Naive thymus-derived CD4-positive, alpha-beta T cell (primary cell): ENCODE results near the gene FOXD4L6. TPM values are rescaled to one million over a fixed set of nuclear protein-coding genes. Genes with fewer than 3 reads are reported as not detected.
"Not testable (repeated sequence)": the region's sequence is repeated elsewhere in the genome, so short reads cannot be mapped to it uniquely, and the experiment has no call there.

Experiments used
- ATAC-seq: fragments of 150-1000 bp; cut with Tn5 transposase; 2 replicates; pipeline ENCODE4 v1.10.0; 2021; ENCODE audit warnings: mild to moderate bottlenecking, moderate library complexity
- CTCF ChIA-PET: fragments of 350-600 bp; sonication (Branson Sonifier 250); formaldehyde crosslinking; loops from one replicate; lab custom pipeline; 2021; ENCODE audit warnings: antibody characterized with exemption; lab: Charles Lee
- POLR2A ChIA-PET: fragments of 350-600 bp; sonication (Branson Sonifier 250); formaldehyde crosslinking; loops from one replicate; lab custom pipeline; 2021; ENCODE audit warnings: antibody characterized with exemption, inconsistent platforms; lab: Charles Lee
- DNase-seq, 9 donors: peaks; one replicate each; pipeline versions ENCODE4 v3.0.0 to v3.0.0-alpha.2; 2020 to 2022; ENCODE audit warnings: mixed read lengths in 1 of 9
- H3K27ac ChIP-seq: one replicate; pipeline ENCODE4 v1.7.0; 2013; ENCODE audit warnings: mild to moderate bottlenecking, low read depth, low read length, moderate library complexity
- H3K27me3 ChIP-seq, 2 donors: one replicate each; pipeline ENCODE4 v1.7.0; 2013; ENCODE audit warnings: low read length in 2 of 2, mild to moderate bottlenecking in 2 of 2, moderate library complexity in 2 of 2; ENCODE audit not compliant: control insufficient read depth in 2 of 2, insufficient read depth in 2 of 2
- H3K36me3 ChIP-seq, 3 experiments: 1 replicate in 2 of 3; 2 replicates in 1 of 3; pipeline ENCODE4 v1.7.0; 2013; ENCODE audit warnings: low read length in 3 of 3, mild to moderate bottlenecking in 3 of 3, moderate library complexity in 1 of 3; ENCODE audit not compliant: insufficient read depth in 3 of 3, control insufficient read depth in 2 of 3
- H3K4me1 ChIP-seq, 2 donors: one replicate each; pipeline ENCODE4 v1.7.0; 2013; ENCODE audit warnings: low read length in 2 of 2, mild to moderate bottlenecking in 2 of 2, moderate library complexity in 1 of 2; ENCODE audit not compliant: control insufficient read depth in 2 of 2, insufficient read depth in 2 of 2
- H3K4me3 ChIP-seq: 2 replicates; pipeline ENCODE4 v1.7.0; 2013; ENCODE audit warnings: mild to moderate bottlenecking, low read length
- H3K9me3 ChIP-seq, 3 experiments: 1 replicate in 2 of 3; 2 replicates in 1 of 3; pipeline ENCODE4 v1.7.0; 2013; ENCODE audit warnings: low read length in 3 of 3; ENCODE audit not compliant: control insufficient read depth in 2 of 3
- H3K27ac Mint-ChIP-seq, 9 donors: one replicate each; pipeline ENCODE4 v1.8.0; 2020 to 2022; ENCODE audit warnings: mixed read lengths in 9 of 9, mild to moderate bottlenecking in 8 of 9, moderate library complexity in 5 of 9, inconsistent platforms in 2 of 9
- H3K27me3 Mint-ChIP-seq, 5 donors: one replicate each; pipeline ENCODE4 v1.8.0; 2021 to 2022; ENCODE audit warnings: mixed read lengths in 5 of 5, mild to moderate bottlenecking in 1 of 5
- H3K36me3 Mint-ChIP-seq, 5 donors: one replicate each; pipeline ENCODE4 v1.8.0; 2020 to 2022; ENCODE audit warnings: mixed read lengths in 5 of 5, mild to moderate bottlenecking in 3 of 5, inconsistent platforms in 1 of 5
- H3K4me1 Mint-ChIP-seq, 7 donors: one replicate each; pipeline ENCODE4 v1.8.0; 2020 to 2022; ENCODE audit warnings: mixed read lengths in 7 of 7, mild to moderate bottlenecking in 3 of 7, inconsistent platforms in 1 of 7
- H3K4me3 Mint-ChIP-seq, 10 donors: one replicate each; pipeline ENCODE4 v1.8.0; 2020 to 2022; ENCODE audit warnings: mild to moderate bottlenecking in 10 of 10, mixed read lengths in 10 of 10, moderate library complexity in 6 of 10, inconsistent platforms in 2 of 10
- H3K9me3 Mint-ChIP-seq, 11 donors: one replicate each; pipeline ENCODE4 v1.8.0; 2020 to 2022; ENCODE audit warnings: mixed read lengths in 11 of 11, mild to moderate bottlenecking in 4 of 11, inconsistent platforms in 1 of 11, moderate library complexity in 1 of 11
- intact Hi-C, 2 donors: fragments of 100-400 bp; cut with micrococcal nuclease; formaldehyde crosslinking; loops; one replicate each; pipeline ENCODE4 v1.15.1; 2023
- polyA plus RNA-seq, 2 donors: library from polyadenylated mRNA; unstranded; fragments of 300-500 nt; fragmentation: Illumina TruSeq; gene quantifications; one replicate each; pipeline ENCODE4 v1.2.3, GENCODE V29; 2021
- total RNA-seq, 6 experiments: library from RNA in 5 of 6; stranded (reverse) in 5 of 6; gene quantifications; 1 replicate in 5 of 6; 2 replicates in 1 of 6; pipeline ENCODE4 v1.2.3 and lab custom pipeline; 2021 to 2026

The FOXD4L6 gene
- total and polyA plus RNA-seq, 7 experiments from 2014 or later = not detected

DNA sequence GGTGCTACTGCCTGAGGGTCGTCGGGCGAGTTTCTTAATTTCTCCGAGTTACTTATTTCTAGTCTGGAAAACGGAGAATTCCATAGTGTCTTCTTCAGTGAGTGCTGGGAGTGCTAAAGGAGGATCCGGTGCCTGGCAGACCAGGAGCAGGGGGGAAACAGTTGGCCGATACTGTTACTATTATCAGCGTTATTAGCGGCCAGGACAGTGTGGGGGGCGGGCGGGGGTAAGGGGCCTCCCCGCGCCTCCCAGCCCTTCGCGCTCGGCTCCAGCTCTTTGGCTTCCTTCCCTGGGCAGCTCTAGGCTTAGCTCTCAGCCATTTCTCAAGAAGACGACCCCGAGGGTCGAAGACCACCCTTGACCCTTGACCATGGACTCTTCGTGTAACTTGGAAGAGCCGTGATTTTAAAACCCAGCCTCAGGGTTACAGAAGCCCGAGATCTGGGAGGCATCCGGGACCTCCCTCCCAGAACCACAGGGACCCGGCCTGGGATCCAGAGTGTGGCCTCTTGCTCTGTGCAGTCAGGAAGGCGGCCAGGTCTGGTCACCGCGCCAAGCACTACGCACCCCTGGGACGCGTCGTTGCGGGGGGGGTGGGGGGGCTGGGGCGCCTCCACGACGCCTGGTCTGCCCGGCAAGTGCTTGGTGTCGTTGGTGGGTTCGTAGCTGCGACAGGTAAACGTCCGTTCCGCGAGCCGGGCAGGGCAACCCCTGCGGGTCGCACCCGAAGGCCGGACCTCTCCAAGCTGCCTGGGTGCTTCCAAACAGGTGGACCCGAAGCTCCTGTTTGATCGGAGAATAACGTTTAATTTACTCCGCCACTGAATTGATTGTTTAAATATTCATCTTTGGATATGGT lies 4.0 kb downstream of the FOXD4L6 start:
- H3K27ac ChIP-seq, H3K9me3 Mint-ChIP-seq, H3K4me1 Mint-ChIP-seq, H3K27me3 ChIP-seq, intact Hi-C loops, H3K27ac Mint-ChIP-seq, H3K27me3 Mint-ChIP-seq, CTCF ChIA-PET, H3K9me3 ChIP-seq, ATAC-seq, H3K4me3 Mint-ChIP-seq, DNase-seq, H3K4me3 ChIP-seq, POLR2A ChIA-PET, H3K4me1 ChIP-seq, H3K36me3 ChIP-seq, H3K36me3 Mint-ChIP-seq: not testable (repeated sequence)

GRCh38 chr9:41123812-41124211 lies 4.7 kb downstream of the FOXD4L6 start:
- H3K4me3 Mint-ChIP-seq, DNase-seq, H3K9me3 Mint-ChIP-seq, H3K27me3 ChIP-seq, H3K27ac ChIP-seq, CTCF ChIA-PET, H3K27me3 Mint-ChIP-seq, H3K27ac Mint-ChIP-seq, POLR2A ChIA-PET, H3K9me3 ChIP-seq, H3K36me3 Mint-ChIP-seq, H3K4me3 ChIP-seq, H3K36me3 ChIP-seq, intact Hi-C loops, H3K4me1 ChIP-seq, H3K4me1 Mint-ChIP-seq: not testable (repeated sequence)
- peak; percentile 12 for ATAC-seq

- H3K27ac Mint-ChIP-seq, DNase-seq, H3K27me3 ChIP-seq, CTCF ChIA-PET, H3K36me3 ChIP-seq, H3K4me1 ChIP-seq, intact Hi-C loops, H3K27ac ChIP-seq, H3K9me3 ChIP-seq, H3K4me1 Mint-ChIP-seq, POLR2A ChIA-PET, H3K4me3 Mint-ChIP-seq, H3K9me3 Mint-ChIP-seq, H3K27me3 Mint-ChIP-seq, ATAC-seq, H3K36me3 Mint-ChIP-seq, H3K4me3 ChIP-seq: not testable (repeated sequence)
These were observed 5.1 kb downstream of the FOXD4L6 start for GRCh38 chr9:41123396-41123795.

DNA sequence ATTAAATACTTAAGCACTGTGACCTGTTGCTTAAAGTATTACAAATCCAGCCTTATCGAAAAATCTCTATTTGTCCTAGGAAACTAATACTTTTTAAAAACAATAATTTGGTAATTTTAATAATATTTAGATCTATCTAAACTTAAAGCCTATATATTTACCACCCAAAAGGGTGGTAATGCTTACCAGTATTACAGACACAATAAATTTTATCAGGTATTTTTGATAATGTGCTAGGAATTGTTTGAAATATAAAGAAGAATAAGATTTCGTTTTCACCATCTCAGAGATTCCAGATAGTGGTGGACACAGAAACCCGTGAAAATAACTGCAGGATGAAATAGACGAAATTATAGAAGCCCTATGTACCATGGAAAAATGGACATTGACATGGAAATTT lies 7.8 kb downstream of the FOXD4L6 start:
- ATAC-seq, H3K4me3 Mint-ChIP-seq, CTCF ChIA-PET, H3K27ac ChIP-seq, H3K36me3 ChIP-seq, H3K4me3 ChIP-seq, H3K4me1 ChIP-seq, H3K9me3 ChIP-seq, DNase-seq, intact Hi-C loops, POLR2A ChIA-PET, H3K27me3 Mint-ChIP-seq, H3K9me3 Mint-ChIP-seq, H3K27me3 ChIP-seq, H3K27ac Mint-ChIP-seq, H3K4me1 Mint-ChIP-seq, H3K36me3 Mint-ChIP-seq: not testable (repeated sequence)

GRCh38 chr9:41119719-41120118 lies 8.8 kb downstream of the FOXD4L6 start:
- ATAC-seq, intact Hi-C loops, H3K27me3 ChIP-seq, H3K4me3 ChIP-seq, H3K36me3 ChIP-seq, H3K36me3 Mint-ChIP-seq, POLR2A ChIA-PET, H3K4me1 ChIP-seq, H3K27me3 Mint-ChIP-seq, H3K4me3 Mint-ChIP-seq, H3K4me1 Mint-ChIP-seq, H3K27ac Mint-ChIP-seq, DNase-seq, H3K9me3 ChIP-seq, H3K9me3 Mint-ChIP-seq, CTCF ChIA-PET, H3K27ac ChIP-seq: not testable (repeated sequence)

DNA sequence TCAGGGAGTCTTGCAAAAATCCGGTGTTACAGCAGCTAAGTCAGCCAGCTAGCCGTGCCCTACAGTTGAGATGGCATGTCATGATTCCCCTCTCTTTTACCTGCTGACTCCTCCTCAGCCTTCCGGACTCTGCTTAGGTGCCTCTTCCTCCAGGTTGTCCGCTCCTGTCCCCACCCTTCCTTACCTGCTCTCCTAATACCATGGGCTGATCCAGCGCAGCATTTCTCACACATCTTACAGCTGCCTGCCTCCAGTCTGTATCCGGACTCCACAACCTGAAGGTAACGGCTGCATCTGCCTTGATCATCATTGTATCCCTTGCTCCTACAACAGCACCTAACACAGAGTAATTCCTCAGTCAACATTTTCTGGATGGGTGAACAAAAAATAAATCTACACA lies 9.2 kb downstream of the FOXD4L6 start:
- H3K4me1 Mint-ChIP-seq, H3K27ac Mint-ChIP-seq, H3K9me3 ChIP-seq, ATAC-seq, POLR2A ChIA-PET, H3K36me3 ChIP-seq, CTCF ChIA-PET, H3K4me3 Mint-ChIP-seq, H3K36me3 Mint-ChIP-seq, H3K4me1 ChIP-seq, H3K9me3 Mint-ChIP-seq, H3K27me3 ChIP-seq, intact Hi-C loops, H3K4me3 ChIP-seq, H3K27ac ChIP-seq, H3K27me3 Mint-ChIP-seq, DNase-seq: not testable (repeated sequence)

DNA sequence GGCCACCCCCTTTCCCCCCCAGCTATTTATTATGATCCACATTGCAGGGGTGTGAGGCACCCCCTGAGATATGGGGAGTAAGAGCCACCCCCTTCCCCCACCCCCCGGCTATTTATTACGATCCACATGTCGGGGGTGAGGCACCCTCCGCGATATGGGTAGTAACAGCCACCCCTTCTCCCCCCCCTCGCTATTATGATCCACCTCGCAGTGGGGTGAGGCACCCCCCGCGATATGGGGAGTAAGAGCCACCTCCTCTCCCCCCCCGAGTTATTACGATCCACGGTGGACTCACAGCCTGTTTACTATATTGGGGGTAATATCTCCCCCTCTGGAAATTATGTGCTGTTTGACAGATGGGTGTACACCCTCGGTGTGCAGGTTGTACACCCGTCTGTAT lies 15.1 kb downstream of the FOXD4L6 start:
- H3K27ac Mint-ChIP-seq, H3K27me3 Mint-ChIP-seq, DNase-seq, H3K4me3 ChIP-seq, H3K27me3 ChIP-seq, H3K36me3 Mint-ChIP-seq, H3K9me3 ChIP-seq, ATAC-seq, H3K4me3 Mint-ChIP-seq, H3K4me1 Mint-ChIP-seq, H3K9me3 Mint-ChIP-seq, POLR2A ChIA-PET, H3K27ac ChIP-seq, CTCF ChIA-PET, intact Hi-C loops, H3K36me3 ChIP-seq, H3K4me1 ChIP-seq: not testable (repeated sequence)
